ENCODE results near the gene CDH4. TPM values are rescaled to one million over a fixed set of nuclear protein-coding genes. Genes with fewer than 3 reads are reported as not detected.

Gene CDH4
- total and polyA plus RNA-seq, 2 of the 13 experiments (the other 11 are each of a cell fraction or from before 2014, with no cell fraction given), result not detected

DNA sequence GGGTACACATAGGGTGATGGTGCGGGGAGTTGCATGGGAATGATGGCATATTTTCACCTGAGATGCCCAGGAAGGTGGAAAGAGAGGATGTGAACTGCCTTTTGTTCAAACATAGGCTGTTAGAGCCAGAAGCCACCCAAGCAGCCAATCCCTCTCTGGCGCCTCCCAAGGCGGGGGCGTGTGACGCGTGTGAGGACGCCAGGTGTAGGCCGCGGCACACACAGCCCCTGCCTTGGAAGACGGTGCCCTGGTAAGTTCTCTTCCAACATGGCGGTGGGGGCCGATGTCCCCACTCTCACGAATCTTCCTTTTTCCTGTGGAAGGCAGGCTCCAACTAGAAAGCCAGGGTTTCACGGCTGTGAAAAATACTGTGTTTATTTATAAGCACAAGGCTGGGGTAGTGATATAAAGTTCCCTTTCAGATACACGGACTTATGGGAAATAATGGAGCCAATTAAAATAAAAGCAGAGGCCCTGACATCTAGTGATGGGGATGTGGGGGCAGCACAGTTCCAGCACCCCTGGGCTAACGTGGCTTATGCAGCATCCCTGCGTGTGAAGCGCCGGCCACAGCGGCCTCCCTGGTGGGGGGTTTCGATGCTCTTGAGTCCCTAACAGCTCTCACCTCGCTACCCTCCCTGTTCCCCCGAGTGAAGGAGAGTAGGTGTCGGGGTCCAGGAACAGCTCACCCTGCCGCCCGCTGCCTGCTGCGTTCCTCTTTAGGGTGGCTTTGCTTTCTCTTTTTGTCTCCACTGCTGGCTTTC lies 28.3 kb downstream of the CDH4 start (continued):
- no peak for TF ChIP-seq TBP (CRISPR knock-in tag; IDR thresholded peaks at IDR 0.05)
- TF ChIP-seq, protein P1, sequence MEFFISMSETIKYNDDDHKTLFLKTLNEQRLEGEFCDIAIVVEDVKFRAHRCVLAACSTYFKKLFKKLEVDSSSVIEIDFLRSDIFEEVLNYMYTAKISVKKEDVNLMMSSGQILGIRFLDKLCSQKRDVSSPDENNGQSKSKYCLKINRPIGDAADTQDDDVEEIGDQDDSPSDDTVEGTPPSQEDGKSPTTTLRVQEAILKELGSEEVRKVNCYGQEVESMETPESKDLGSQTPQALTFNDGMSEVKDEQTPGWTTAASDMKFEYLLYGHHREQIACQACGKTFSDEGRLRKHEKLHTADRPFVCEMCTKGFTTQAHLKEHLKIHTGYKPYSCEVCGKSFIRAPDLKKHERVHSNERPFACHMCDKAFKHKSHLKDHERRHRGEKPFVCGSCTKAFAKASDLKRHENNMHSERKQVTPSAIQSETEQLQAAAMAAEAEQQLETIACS (CRISPR knock-in tag; IDR thresholded peaks at IDR 0.05), result no peak
- no peak for TF ChIP-seq TBX3 (IDR thresholded peaks at IDR 0.05; ENCODE audit: borderline replicate concordance)
- TF ChIP-seq ARNTL (CRISPR knock-in tag; IDR thresholded peaks at IDR 0.05), result no peak
- TF ChIP-seq, protein P2, sequence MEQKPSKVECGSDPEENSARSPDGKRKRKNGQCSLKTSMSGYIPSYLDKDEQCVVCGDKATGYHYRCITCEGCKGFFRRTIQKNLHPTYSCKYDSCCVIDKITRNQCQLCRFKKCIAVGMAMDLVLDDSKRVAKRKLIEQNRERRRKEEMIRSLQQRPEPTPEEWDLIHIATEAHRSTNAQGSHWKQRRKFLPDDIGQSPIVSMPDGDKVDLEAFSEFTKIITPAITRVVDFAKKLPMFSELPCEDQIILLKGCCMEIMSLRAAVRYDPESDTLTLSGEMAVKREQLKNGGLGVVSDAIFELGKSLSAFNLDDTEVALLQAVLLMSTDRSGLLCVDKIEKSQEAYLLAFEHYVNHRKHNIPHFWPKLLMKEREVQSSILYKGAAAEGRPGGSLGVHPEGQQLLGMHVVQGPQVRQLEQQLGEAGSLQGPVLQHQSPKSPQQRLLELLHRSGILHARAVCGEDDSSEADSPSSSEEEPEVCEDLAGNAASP (CRISPR knock-in tag; IDR thresholded peaks at IDR 0.05; ENCODE audit: borderline replicate concordance), result no peak
- TF ChIP-seq, protein P3, sequence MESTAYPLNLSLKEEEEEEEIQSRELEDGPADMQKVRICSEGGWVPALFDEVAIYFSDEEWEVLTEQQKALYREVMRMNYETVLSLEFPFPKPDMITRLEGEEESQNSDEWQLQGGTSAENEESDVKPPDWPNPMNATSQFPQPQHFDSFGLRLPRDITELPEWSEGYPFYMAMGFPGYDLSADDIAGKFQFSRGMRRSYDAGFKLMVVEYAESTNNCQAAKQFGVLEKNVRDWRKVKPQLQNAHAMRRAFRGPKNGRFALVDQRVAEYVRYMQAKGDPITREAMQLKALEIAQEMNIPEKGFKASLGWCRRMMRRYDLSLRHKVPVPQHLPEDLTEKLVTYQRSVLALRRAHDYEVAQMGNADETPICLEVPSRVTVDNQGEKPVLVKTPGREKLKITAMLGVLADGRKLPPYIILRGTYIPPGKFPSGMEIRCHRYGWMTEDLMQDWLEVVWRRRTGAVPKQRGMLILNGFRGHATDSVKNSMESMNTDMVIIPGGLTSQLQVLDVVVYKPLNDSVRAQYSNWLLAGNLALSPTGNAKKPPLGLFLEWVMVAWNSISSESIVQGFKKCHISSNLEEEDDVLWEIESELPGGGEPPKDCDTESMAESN (CRISPR knock-in tag; conservative IDR thresholded peaks at IDR 0.05), result no peak
- TF ChIP-seq, protein P4, sequence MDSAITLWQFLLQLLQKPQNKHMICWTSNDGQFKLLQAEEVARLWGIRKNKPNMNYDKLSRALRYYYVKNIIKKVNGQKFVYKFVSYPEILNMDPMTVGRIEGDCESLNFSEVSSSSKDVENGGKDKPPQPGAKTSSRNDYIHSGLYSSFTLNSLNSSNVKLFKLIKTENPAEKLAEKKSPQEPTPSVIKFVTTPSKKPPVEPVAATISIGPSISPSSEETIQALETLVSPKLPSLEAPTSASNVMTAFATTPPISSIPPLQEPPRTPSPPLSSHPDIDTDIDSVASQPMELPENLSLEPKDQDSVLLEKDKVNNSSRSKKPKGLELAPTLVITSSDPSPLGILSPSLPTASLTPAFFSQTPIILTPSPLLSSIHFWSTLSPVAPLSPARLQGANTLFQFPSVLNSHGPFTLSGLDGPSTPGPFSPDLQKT (CRISPR knock-in tag; IDR thresholded peaks at IDR 0.05; ENCODE audit: borderline replicate concordance), result no peak
- TF ChIP-seq, protein P5, sequence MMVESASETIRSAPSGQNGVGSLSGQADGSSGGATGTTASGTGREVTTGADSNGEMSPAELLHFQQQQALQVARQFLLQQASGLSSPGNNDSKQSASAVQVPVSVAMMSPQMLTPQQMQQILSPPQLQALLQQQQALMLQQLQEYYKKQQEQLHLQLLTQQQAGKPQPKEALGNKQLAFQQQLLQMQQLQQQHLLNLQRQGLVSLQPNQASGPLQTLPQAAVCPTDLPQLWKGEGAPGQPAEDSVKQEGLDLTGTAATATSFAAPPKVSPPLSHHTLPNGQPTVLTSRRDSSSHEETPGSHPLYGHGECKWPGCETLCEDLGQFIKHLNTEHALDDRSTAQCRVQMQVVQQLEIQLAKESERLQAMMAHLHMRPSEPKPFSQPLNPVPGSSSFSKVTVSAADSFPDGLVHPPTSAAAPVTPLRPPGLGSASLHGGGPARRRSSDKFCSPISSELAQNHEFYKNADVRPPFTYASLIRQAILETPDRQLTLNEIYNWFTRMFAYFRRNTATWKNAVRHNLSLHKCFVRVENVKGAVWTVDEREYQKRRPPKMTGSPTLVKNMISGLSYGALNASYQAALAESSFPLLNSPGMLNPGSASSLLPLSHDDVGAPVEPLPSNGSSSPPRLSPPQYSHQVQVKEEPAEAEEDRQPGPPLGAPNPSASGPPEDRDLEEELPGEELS (CRISPR knock-in tag; IDR thresholded peaks at IDR 0.05), result no peak
- TF ChIP-seq ZNF432 (CRISPR knock-in tag; IDR thresholded peaks at IDR 0.05; ENCODE audit: borderline replicate concordance), result no peak
- TF ChIP-seq ZNF329 (CRISPR knock-in tag; IDR thresholded peaks at IDR 0.05; ENCODE audit: low read depth), result no peak

Data from HepG2 (cell line).